Measurements from ENCODE around the gene PTP4A1. TPM values are rescaled to one million over a fixed set of nuclear protein-coding genes. Genes with fewer than 3 reads are reported as not detected.

PTP4A1 gene
- total and polyA plus RNA-seq, 2 of the 13 experiments (the other 11 are each of a cell fraction or from before 2014, with no cell fraction given), result 141 to 376 TPM

- ATAC-seq (no peak), FAIRE-seq (no peak), DNase-seq (ENCODE audit: low spot score) (no peak)
- no TSS peak for BruUV-seq (replicated peaks)
- Histone ChIP-seq H3K27me3 (ENCODE audit: control insufficient read depth in 1 of 2, insufficient read depth in 2 of 2, low read length in 2 of 2) (no peaks in the 10 kb centered on the region), H3K4me3 (replicated peaks in 1 of 3; ENCODE audit: insufficient read depth in 1 of 3, low read depth in 2 of 3, low read length in 3 of 3) (no peak overlapping the region; a peak in 1 of 6 replicates), H3K36me3 (replicated peaks in 1 of 2; ENCODE audit: control insufficient read depth in 1 of 2, insufficient read depth in 2 of 2, low read length in 2 of 2) (peaks cover 1 to 6% of the 10 kb centered on the region in 2 experiments; a peak in 3 of 5 replicates), H3K79me2 (ENCODE audit: insufficient read depth, low read length) (peaks cover 88% of the 10 kb centered on the region), H3K27ac (ENCODE audit: extremely low read length, insufficient read depth, low read length) (peak overlapping the region; percentile 83), H3K4me2 (ENCODE audit: low read depth, low read length) (peak overlapping the region; percentile 74), H4K20me1 (ENCODE audit: insufficient read depth, low read length) (no peaks in the 10 kb centered on the region), H2AFZ (ENCODE audit: low read length) (no peak overlapping the region), H3K9me3 (ENCODE audit: low read length) (no peaks in the 10 kb centered on the region), H3K9ac (ENCODE audit: insufficient read depth, low read depth, low read length) (peak overlapping the region; percentile 43; the same call in 1 of the 2 replicates), H3K4me1 (ENCODE audit: insufficient read depth, low read length) (peaks cover 95% of the 10 kb centered on the region)
- ChIA-PET CTCF (ENCODE audit: low intra/inter-chr PET ratio, low total read pairs) (no interaction called here), POLR2A (interaction anchor here (3.4 kb wide), 1 partner anchor 40 kb away, joined by 28 read pairs; no protein-coding TSS in a partner anchor)
- intact Hi-C loops (cut with micrococcal nuclease; ENCODE audit: unreplicated experiment), result no loop called here
- WGBS (ENCODE audit: low lambda C conversion rate), result 97% methylated on average over 1 of the region's 1 CpG
- in situ Hi-C loops (cut with HindIII; ENCODE audit: extremely low pct_ligation_motif_present, low pct_unique_long_range_greater_than_20kb), result no loop called here
- no peak for TF ChIP-seq ZNF773 (CRISPR knock-in tag; IDR thresholded peaks at IDR 0.05; ENCODE audit: borderline replicate concordance)
- TF ChIP-seq SMC3 (IDR thresholded peaks at IDR 0.05; ENCODE audit: low read length), result no peak
- TF ChIP-seq ZNF503 (CRISPR knock-in tag; IDR thresholded peaks at IDR 0.05), result no peak
- TF ChIP-seq, protein P1, sequence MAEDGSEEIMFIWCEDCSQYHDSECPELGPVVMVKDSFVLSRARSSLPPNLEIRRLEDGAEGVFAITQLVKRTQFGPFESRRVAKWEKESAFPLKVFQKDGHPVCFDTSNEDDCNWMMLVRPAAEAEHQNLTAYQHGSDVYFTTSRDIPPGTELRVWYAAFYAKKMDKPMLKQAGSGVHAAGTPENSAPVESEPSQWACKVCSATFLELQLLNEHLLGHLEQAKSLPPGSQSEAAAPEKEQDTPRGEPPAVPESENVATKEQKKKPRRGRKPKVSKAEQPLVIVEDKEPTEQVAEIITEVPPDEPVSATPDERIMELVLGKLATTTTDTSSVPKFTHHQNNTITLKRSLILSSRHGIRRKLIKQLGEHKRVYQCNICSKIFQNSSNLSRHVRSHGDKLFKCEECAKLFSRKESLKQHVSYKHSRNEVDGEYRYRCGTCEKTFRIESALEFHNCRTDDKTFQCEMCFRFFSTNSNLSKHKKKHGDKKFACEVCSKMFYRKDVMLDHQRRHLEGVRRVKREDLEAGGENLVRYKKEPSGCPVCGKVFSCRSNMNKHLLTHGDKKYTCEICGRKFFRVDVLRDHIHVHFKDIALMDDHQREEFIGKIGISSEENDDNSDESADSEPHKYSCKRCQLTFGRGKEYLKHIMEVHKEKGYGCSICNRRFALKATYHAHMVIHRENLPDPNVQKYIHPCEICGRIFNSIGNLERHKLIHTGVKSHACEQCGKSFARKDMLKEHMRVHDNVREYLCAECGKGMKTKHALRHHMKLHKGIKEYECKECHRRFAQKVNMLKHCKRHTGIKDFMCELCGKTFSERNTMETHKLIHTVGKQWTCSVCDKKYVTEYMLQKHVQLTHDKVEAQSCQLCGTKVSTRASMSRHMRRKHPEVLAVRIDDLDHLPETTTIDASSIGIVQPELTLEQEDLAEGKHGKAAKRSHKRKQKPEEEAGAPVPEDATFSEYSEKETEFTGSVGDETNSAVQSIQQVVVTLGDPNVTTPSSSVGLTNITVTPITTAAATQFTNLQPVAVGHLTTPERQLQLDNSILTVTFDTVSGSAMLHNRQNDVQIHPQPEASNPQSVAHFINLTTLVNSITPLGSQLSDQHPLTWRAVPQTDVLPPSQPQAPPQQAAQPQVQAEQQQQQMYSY (CRISPR knock-in tag; IDR thresholded peaks at IDR 0.05), result no peak
- TF ChIP-seq GLI4 (CRISPR knock-in tag; IDR thresholded peaks at IDR 0.05; ENCODE audit: borderline replicate concordance), result no peak
- TF ChIP-seq SP1 (IDR thresholded peaks at IDR 0.05), result no peak
- TF ChIP-seq SP1 (CRISPR knock-in tag; IDR thresholded peaks at IDR 0.05), result no peak
- TF ChIP-seq TFDP1 (CRISPR knock-in tag; IDR thresholded peaks at IDR 0.05; ENCODE audit: borderline replicate concordance), result no peak
- TF ChIP-seq RNF2 (conservative IDR thresholded peaks at IDR 0.05; ENCODE audit: low read depth), result no peak
- TF ChIP-seq POLR2A (IDR thresholded peaks at IDR 0.05; ENCODE audit: insufficient read depth in 1 of 2, low read depth in 2 of 2, low read length in 2 of 2), result 0 out of 4 replicates have a peak, but pooled peaks of 1 of the 2 experiments have one; percentile 18
- TF ChIP-seq, protein P2, sequence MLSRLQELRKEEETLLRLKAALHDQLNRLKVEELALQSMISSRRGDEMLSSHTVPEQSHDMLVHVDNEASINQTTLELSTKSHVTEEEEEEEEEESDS (CRISPR knock-in tag; IDR thresholded peaks at IDR 0.05; ENCODE audit: borderline replicate concordance), result 0 out of 2 replicates have a peak, but pooled peaks have one; percentile 23
- 0 out of 2 replicates have a peak, but pooled peaks have one; percentile 39 for TF ChIP-seq ATF1 (CRISPR knock-in tag; IDR thresholded peaks at IDR 0.05)
- TF ChIP-seq, protein P3, sequence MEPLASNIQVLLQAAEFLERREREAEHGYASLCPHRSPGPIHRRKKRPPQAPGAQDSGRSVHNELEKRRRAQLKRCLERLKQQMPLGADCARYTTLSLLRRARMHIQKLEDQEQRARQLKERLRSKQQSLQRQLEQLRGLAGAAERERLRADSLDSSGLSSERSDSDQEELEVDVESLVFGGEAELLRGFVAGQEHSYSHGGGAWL (CRISPR knock-in tag; IDR thresholded peaks at IDR 0.05), result no peak
- no peak for TF ChIP-seq SIN3A (IDR thresholded peaks at IDR 0.05; ENCODE audit: borderline replicate concordance, low read depth, low read length)
- no peak for TF ChIP-seq BCL6 (CRISPR knock-in tag; IDR thresholded peaks at IDR 0.05)
Measured at GRCh38 chr6:63563235-63563634, 9.0 kb upstream of the PTP4A1 start.
